Measurements from ENCODE around the gene GPALPP1.
A peak's percentile ranks its signal among the peaks of the same experiment; 100 is the strongest.
"Not testable (repeated sequence)": the region's sequence is repeated elsewhere in the genome, so short reads cannot be mapped to it uniquely, and the experiment has no call there.

The GPALPP1 gene

GRCh38 chr13:45051315-45051714 lies 62.0 kb downstream of the GPALPP1 start:
- no peak for TF ChIP-seq CTCF (IDR thresholded peaks at IDR 0.05; ENCODE audit: insufficient read depth, low read length, missing control alignments)
- H3K4me3 ChIP-seq (ENCODE audit: low read depth, low read length): no peak overlapping the region
- ChIA-PET CTCF (interaction anchor here (6.9 kb wide), 1 partner anchor 231 kb away, joined by 221 read pairs; no protein-coding TSS in a partner anchor), POLR2A (no interaction called here)
- no peak for DNase-seq (ENCODE audit: low read depth, low spot score)

- peak; percentile 80 for DNase-seq (ENCODE audit: low read depth, low spot score)
- ChIA-PET CTCF (interaction anchor here (0.8 to 6.3 kb wide), 7 partner anchors 9 to 285 kb away, joined by 3 to 31 read pairs (median 3); partner anchors contain the start of gene TPT1), POLR2A (interaction anchor here (0.6 to 1.3 kb wide), 4 partner anchors 126 to 286 kb away, joined by 3 read pairs; partner anchors contain the start of gene TPT1)
- H3K4me3 ChIP-seq (ENCODE audit: low read depth, low read length): peak overlapping the region; percentile 38
- no peak for TF ChIP-seq CTCF (IDR thresholded peaks at IDR 0.05; ENCODE audit: insufficient read depth, low read length, missing control alignments)
Measured at GRCh38 chr13:45055198-45055901, 66.0 kb downstream of the GPALPP1 start.

GRCh38 chr13:45055902-45056648 lies 66.7 kb downstream of the GPALPP1 start:
- no peak overlapping the region for H3K4me3 ChIP-seq (ENCODE audit: low read depth, low read length)
- TF ChIP-seq CTCF (IDR thresholded peaks at IDR 0.05; ENCODE audit: insufficient read depth, low read length, missing control alignments): no peak
- ChIA-PET CTCF (interaction anchor here (1.2 to 6.3 kb wide), 5 partner anchors 9 to 253 kb away, joined by 3 to 31 read pairs (median 13); no protein-coding TSS in a partner anchor), POLR2A (interaction anchor here (1.0 to 1.3 kb wide), 3 partner anchors 125 to 285 kb away, joined by 3 read pairs; partner anchors contain the start of gene TPT1)
- DNase-seq (ENCODE audit: low read depth, low spot score): no peak

GRCh38 chr13:45060062-45060461 lies 70.7 kb downstream of the GPALPP1 start:
- no peak overlapping the region for H3K4me3 ChIP-seq (ENCODE audit: low read depth, low read length)
- POLR2A ChIA-PET: no interaction called here
- no peak for DNase-seq (ENCODE audit: low read depth, low spot score)
- CTCF ChIA-PET: interaction anchor here (2.0 to 6.3 kb wide), 3 partner anchors 8 to 249 kb away, joined by 4 to 28 read pairs (median 9); no protein-coding TSS in a partner anchor
- no peak for TF ChIP-seq CTCF (IDR thresholded peaks at IDR 0.05; ENCODE audit: insufficient read depth, low read length, missing control alignments)

- POLR2A ChIA-PET: no interaction called here
- no peak for TF ChIP-seq CTCF (IDR thresholded peaks at IDR 0.05; ENCODE audit: insufficient read depth, low read length, missing control alignments)
- DNase-seq (ENCODE audit: low read depth, low spot score): peak; percentile 19
- CTCF ChIA-PET: interaction anchor here (0.9 kb wide), 1 partner anchor 17 kb away, joined by 4 read pairs; no protein-coding TSS in a partner anchor
- H3K4me3 ChIP-seq (ENCODE audit: low read depth, low read length): no peak overlapping the region
Measured at GRCh38 chr13:45063261-45063860, 74.0 kb downstream of the GPALPP1 start.

GRCh38 chr13:45063889-45064288 lies 74.6 kb downstream of the GPALPP1 start:
- CTCF ChIA-PET: interaction anchor here (0.9 kb wide), 1 partner anchor 17 kb away, joined by 4 read pairs; no protein-coding TSS in a partner anchor
- H3K4me3 ChIP-seq (ENCODE audit: low read depth, low read length); POLR2A ChIA-PET; DNase-seq (ENCODE audit: low read depth, low spot score): not testable (repeated sequence)

Measured in AG04449 (cell line).